Measurements from ENCODE around the gene FLT1.

FLT1 gene

DNA sequence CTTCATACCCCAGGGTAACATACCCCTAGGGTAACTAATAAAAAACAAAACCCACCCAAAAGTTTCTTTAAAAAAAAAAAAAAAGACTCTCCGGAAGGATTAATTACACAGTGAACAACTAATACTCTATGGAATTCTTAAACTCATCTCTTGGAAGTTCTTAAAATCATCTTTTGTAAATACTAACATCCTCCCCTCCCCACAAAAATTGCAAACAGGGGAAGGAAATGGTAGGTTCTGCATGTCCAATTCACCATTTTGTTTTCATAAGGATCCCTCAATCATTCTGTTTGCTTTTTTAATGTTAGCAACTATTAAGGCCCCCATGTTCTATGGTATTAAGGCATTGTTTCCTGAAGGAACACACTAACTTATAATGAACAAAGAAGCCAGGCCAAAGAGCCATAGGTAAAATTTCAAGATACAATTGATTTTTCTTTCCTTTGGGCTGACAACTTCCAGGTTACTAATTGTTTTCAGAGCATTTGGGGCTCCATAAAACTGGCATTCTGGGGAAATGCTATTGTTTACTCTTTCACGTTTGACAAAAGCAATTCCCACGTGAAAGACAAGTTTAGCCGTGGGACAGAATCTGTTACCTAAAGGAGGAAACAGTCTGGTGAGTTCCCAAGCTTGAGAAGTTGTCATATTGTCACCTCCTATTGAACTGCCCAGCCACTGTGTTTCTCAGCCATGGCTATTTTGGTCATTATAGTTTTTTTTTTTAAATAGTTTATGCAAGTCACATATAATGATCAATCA, 107.0 kb downstream of the FLT1 start:
- no peak for DNase-seq (ENCODE audit: low read depth in 1 of 2, low spot score in 1 of 2)

DNA sequence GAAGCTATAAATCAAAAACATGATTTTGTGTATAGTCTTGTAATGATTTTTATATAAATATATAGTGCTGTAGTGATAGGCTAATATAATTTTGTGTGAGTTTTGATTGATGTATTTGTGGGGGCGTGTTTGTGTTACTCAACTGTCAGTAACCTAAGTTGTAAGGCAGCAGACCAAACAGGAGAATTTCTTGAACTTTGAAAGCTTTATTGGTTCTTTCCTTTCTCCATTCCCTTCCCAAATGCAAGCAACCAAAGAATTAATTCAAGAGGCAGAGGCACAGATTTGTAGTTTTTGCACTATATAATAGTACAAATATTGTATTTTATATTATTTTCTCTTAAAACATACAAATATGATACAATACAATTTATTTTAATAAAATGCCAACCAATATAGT, 109.6 kb downstream of the FLT1 start:
- DNase-seq (ENCODE audit: low read depth in 1 of 2, low spot score in 1 of 2): no peak

DNA sequence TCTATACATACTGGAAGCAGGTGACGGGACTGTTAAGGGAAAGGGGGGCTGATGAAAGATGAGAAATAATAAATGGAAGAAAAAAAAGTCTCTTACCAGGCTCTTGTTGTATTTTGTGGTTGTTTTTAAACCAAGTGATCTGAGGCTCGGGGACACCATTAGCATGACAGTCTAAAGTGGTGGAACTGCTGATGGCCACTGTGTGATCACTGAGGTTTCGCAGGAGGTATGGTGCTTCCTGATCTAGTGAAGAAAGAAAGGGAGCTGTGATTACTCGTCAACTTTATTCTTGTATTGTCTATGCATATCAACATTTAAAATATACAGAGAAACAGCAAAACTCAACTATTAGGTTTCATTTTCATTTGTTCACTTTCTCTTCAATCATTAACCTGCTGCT, 110.1 kb downstream of the FLT1 start:
- DNase-seq (ENCODE audit: low read depth in 1 of 2, low spot score in 1 of 2): no peak

DNA sequence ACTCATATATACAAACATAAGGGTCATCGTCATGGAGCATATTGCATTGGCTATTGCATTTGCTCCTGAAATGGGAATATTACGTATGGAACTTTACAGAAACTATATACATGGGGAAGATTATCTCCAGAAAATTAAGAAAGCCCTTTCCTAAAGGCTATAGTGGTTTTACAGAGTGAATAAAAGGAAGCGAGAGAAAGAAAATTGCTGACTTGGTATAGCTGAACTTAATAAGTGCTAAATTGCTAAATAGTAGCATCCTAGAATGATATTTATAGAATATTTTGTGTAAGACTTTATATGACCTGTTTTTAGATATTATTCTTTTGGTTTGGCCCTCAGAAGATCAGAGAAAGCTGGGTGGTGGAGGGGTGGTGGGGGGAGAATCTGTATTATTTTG, 114.6 kb downstream of the FLT1 start:
- DNase-seq (ENCODE audit: low read depth in 1 of 2, low spot score in 1 of 2): no peak

DNA sequence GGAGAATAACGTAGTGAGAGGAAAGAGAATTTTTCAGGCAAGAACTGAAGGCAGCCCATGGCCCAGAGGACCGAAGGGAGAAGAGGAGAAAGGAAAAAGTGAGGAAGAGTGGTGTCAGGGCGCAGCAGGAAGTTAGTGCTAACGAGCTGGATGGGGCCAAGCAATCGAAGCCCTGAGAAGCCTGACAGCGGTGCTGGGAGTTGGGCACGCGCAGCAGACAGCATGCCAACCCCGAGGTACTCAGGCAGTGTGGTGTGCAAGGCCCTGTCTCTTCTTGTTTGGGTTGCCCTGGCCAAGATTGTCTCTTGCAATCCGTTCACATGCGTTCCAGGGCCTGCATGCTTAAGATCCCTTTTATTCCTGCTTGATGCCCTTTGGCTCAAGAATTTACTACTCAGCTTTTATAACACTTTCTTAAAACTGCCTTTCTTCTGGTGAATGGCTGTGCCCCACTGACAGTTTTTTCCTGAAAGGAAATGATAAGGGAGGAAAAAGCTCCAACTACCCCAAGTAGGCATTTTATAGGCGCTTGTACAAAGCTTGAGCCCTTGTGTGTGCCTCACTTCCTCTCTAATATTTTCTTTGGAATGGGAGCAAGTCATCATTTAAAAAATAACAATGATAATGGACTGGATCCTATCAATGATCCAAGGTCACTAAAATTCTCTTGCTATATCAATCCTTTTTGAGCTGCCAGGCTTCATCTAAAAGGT, 115.4 kb downstream of the FLT1 start:
- DNase-seq (ENCODE audit: low read depth in 1 of 2, low spot score in 1 of 2): no peak

DNA sequence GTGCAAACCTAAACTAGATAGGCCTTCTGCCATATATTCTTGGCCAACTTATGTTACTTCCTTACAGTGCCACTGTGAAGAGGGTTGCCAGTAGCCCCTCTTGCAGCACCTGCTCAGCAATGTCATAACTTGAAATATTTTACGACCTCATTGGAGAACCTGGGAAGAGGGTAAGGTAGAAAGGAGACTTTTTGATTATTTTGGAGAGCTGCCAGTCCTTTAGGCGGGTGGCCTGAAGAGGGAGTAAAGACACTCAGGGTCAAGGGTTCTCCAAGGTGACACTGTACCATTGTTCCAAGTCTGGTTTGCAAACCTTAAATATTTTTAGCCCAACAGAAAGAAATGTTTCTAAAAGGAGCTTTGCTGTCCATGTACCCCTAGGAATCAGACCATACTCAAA, 118.3 kb downstream of the FLT1 start:
- no peak for DNase-seq (ENCODE audit: low read depth in 1 of 2, low spot score in 1 of 2)

DNA sequence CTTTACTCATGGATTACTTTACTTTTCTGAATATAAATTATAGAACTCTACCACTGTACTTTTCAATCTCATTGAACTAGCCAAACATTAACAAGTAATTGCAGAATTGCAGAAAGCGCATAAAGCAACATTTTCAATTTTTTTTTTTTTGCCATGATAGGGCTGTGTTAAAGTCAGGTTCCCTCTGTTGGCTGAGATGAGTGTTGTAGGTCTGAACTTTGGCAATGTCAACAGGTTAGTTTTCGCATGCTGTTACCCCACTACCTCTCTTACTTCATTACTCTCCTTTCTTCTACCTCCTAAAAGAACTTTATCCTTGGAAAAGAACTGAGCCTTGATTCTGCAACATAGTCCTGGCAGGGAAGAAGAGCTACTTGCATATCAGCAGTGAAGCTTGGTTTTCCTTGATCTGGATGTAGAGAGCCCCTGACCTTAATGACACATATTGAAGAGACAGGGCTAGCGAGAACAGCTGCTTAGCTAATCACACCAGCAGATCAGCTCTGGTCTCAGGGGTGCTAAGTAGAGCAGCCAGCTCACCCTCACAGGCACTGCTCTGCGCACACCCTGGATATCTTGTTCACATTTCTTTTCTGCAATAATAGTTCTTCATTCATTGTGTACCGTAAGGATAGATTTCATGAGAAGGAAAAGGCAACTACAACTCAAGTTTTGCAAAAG, 119.5 kb downstream of the FLT1 start:
- DNase-seq (ENCODE audit: low read depth in 1 of 2, low spot score in 1 of 2): no peak

DNA sequence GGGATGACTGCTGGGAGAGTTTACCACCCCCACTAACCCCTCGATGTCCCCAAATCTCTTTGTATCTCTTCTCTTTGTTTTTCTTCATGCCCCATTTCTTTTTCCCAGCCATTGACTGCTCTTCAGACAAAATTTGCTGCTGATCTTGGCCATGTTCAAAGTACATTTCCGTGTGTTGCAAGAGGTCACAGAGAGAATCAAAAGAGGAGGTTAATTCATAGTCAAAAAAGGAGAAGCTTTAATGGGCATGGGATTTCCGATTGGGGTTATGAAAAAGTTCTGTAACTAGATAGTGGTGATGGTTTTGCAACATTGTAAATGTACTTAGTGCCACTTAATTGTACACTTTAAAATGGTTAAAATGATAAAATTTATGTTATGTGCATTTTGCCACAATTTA, 121.1 kb downstream of the FLT1 start:
- DNase-seq (ENCODE audit: low read depth in 1 of 2, low spot score in 1 of 2): no peak

DNA sequence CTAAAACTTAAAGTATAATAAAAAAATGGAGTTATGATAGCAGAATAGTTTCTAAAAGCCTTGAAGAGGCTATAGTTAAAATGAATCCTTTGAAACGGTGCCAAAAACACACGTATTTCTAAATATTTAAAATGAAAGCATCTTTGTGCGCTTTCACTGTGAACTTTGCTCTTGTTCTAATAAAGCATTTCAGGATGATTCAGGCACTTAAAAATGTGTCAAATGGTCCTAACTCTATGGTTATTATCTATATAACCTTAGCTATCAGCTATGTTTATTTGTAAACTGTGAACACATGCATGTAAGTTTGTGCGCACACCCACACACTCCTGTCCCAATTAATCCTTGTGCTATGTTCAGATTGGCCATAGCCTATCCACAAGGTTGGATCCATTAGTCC, 124.5 kb downstream of the FLT1 start:
- DNase-seq (ENCODE audit: low read depth in 1 of 2, low spot score in 1 of 2): no peak

DNA sequence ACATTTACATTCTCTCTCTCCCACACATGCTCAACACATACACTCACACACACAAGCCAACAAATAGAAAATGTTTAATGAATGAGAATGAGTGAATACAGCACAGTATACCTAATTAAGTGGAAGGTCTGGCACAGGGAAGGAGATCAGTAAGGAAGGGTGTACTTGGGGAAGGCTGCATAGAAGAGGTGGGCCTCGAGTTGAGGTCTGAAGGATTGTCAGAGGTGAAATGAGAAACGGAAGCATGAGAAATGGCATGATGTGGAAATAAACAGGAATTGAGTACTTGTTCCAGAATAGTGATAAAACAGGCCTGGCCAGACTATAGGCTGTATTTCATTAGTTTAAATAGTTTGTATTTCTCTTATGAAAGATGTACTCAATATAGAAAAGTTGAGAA, 136.2 kb downstream of the FLT1 start:
- no peak for DNase-seq (ENCODE audit: low read depth in 1 of 2, low spot score in 1 of 2)

DNA sequence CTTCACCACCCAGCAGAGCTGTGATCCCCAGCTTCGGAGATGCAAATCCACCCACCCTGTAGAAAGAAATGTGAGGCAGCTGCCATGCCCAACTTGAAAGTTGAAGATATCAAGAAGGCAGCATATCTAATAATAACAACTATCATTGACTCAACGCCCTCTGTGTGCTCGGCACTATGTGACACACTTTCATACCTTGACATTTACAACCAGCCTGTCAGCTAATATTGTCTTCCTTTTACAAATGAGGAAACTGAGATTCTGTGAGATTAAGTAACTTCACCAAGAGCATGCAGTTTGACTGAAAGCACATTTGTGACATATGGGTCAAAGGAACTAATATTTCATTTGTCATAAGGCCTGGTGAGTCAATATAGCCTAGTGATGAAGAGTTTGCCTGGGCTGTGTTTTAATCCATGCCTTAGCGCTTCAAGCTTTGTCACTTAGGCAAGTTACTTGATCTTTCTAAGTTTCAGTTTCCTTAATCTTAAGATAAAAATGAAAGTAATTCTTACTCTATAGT, 137.0 kb downstream of the FLT1 start:
- no peak for DNase-seq (ENCODE audit: low read depth in 1 of 2, low spot score in 1 of 2)

DNA sequence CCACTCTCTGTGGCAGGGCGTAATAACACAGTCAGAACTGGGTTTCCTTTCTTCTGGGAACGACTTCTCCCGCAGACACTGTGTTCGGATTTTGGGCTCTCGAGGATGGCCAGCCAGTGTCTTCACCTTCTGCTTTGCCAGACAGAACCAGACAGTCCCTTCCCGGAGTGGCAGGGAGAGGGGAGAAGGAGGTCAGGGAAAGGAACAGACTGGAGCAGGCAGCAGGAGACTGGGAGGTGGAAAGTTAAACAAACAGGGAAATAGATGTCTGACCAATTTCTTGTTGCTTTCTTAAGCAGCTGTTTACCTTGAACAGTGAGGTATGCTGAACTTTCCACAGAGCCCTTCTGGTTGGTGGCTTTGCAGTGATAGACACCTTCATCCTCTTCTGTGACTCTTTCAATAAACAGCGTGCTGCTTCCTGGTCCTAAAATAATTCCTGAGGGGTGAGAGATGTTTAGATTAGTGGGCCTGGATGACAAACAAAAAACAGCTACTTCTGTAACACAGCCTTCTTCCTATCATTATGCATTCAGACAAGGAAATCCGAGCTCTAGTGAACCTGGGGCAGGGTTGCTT, 137.6 kb downstream of the FLT1 start:
- no peak for DNase-seq (ENCODE audit: low read depth in 1 of 2, low spot score in 1 of 2)

DNA sequence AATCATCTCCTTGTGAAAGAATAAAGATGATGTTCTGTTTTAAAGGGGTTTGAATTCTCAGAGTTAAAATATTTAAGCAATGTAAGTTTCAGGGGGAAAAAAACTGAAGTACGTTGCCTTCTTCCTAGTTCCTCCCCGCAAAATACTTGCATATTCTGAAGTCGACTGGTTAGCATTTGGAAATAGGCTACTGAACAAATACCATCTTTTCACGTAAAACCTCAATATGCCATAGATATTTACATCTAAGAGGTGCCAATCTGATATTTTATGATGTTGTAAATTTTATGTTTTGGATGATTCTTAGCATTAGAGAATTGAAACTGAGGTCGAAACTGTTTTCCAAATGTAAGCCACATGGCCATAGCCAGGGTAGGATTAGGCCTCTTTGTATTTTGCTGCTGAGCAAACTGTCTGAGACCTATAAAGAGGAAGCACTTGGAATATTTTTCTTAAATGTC, 138.3 kb downstream of the FLT1 start:
- DNase-seq (ENCODE audit: low read depth in 1 of 2, low spot score in 1 of 2): no peak

DNA sequence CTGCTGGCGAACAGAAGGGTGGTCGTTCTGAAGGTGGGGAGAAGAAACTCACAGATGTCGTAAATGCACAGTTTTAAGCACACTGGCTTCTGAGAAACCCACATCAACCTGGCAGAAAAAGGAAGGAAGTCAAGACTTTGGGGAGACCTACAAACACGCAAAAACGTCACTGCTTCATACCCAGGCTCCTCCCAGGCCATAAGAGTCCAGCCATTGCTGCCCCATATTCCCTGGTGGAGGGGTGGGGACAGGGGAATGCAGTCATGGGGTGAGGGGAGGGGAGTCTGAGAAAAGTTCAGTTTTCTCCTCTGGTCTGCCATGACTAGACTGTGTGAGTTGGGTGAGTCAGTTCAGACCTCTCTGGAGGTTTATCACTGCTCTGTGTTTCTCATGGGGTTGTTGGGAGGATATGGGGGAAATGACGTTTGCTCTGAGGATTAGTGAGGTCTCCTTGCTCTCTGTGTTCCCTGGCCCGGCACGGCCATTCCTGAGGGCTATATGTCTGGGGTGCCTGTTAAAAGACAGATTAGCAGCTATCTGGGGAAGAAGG, 139.0 kb downstream of the FLT1 start:
- no peak for DNase-seq (ENCODE audit: low read depth in 1 of 2, low spot score in 1 of 2)

DNA sequence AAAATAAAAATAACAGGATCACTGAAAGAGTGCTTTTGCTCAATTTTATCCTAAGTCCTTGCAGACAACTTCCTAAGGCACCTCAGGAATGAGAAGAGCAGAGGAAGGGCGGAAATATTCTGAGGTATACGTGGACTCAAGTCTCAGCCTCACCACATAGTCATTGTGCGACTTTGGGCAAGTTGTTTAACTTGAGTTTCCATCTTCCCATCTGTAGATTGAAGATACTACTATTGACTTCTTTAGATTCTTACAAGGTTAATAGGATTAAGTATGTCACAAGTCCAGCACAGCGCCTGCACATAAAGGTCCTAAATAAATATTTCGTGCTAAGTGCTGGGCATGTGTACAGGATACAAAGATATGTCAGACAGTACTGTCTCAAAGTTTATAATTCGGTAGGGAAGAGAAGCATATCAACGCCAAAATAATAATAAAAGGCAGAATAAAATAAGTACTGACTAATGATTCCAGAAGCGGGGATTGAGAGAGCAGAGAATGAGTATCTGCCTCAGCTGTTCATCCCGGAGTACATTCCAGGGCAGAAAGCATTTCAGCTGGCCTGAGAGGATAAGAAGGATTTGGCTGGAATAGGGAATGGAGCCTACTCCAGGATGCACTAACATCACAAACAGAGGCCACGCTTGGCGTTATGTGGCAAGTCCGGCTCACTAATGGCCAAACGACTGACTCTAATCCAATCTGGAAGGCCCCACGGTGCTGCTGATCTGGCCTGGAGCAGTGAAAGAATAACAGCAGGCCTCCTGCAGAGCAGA, 139.7 kb downstream of the FLT1 start:
- no peak for DNase-seq (ENCODE audit: low read depth in 1 of 2, low spot score in 1 of 2)

DNA sequence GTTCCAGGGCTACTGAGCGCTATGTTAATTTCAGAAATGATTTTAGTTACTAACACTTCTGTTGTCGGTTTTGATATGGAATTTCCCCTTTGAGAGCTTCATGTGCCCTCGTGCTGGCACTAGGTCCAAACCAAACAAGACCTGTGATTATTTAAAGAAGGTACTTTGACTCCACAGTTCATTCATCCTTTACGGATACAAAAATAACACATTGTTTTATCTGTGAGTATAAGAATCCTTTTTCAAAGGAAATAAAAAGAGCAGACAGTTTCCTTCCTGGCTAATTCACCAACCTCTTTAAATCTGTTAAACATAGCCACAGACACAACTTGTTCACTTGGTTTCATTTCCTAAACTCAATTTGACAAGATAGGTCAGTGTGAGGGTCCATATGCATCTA, 141.2 kb downstream of the FLT1 start:
- DNase-seq (ENCODE audit: low read depth in 1 of 2, low spot score in 1 of 2): no peak

DNA sequence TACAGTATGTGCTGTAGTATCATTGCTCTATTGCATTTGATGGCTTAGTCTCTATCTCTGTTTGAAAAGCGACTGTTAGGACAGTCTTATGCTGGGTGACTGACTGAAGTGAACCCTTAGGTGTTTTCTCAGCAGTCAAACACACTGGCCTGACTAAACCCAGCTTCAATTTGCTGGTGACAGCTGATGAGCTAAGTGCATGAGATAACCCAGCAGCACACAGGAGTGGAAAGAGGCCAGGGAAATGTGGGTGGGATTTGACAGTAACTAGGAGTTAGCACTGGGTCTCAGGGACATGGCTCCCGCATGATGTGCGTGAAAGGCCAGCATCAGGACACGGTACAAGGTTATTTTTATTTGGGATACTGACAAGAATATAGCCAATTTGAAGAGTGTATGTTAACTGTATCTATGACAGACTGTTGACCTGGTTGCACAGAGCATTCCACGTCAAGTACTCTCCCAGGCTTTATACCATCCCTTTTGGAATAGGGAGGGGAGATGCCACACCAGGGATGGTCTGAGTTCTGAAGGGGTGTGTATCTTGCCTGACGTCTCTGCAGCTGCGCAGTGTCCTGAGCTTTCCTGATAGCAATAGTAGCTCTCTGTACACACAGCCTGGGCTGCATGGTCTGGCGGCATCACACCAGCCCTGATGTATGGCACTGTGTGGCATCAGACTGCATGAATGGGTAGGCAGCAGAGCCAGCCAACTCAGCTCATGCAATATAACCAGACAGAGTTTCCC, 144.8 kb downstream of the FLT1 start:
- no peak for DNase-seq (ENCODE audit: low read depth in 1 of 2, low spot score in 1 of 2)

DNA sequence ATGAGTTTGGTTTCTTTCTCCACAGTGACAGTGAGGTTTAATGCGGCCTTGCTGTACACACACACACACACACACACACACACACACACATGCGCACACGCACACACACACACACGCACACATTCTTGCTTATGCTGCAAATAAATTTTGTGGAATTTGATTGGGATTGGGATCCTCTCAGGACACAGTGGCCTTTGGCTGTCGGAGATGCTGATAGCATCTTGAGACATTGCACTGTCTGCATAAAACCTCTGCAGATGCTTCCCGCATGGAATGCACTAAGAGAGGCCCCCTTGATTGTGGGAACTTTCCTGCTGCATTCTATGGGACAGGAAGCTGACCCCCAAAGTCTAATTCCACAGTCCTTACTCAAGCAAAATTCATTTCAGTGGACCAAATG, 145.6 kb downstream of the FLT1 start:
- no peak for DNase-seq (ENCODE audit: low read depth in 1 of 2, low spot score in 1 of 2)

DNA sequence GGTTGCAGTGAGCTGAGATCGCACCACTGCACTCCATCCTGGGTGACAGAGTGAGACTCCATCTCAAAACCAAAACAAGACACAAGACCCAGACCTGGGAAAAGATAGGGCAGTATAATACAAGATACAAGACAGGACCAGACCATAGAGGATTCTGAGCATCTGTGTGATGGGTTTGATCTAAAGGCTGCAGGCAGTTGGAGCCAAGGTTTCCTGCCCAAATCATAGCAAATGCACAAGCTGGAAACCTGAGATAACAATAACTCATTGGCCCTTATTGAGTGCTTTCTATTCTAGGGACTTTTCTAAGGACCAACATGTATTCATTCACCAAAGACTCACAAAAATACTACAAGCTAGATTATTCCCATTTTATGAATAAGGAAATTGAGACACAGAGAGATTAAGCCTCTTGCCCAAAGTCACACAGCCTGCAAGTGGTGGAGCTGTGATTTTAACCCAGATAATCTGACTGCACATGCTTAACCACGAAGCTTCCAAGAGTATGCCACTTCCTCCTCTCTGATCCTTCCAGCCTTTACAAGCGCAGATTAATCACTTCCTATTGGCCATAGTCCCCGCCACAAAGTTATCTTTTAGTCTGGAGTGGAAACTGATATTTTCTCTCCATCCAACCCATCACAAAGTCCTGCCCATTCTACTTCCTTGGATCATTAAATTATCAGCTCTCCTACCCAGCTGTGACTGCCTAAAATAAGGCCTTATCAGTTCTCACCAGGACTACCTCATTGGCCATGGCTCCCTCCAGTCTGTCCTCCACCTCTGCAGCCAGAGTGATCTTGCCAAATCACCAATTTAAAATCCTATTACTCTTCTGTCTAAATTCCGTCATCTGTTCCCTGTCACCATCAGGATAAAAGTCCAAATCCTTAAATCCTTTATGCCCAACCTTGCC, 147.2 kb downstream of the FLT1 start:
- DNase-seq (ENCODE audit: low read depth in 1 of 2, low spot score in 1 of 2): no peak
